HCT116 (cell line): ENCODE measurements around the gene TRIM41. TPM values are rescaled to one million over a fixed set of nuclear protein-coding genes. Genes with fewer than 3 reads are reported as not detected.

Experiments used
- ATAC-seq: fragments of 200-7000 bp; cut with Tn5 transposase; 2 replicates; pipeline ENCODE4 v1.9.1; 2020; ENCODE audit warnings: mild to moderate bottlenecking, moderate library complexity
- BruUV-seq: library from RNA; stranded (reverse); fragments of 400-500 nt; replicated peaks from 2 replicates; lab custom pipeline; 2021; lab: Mats Ljungman, UMichigan
- CTCF ChIA-PET: fragments of 300-600 bp; sonication (Branson Sonifier 250); formaldehyde crosslinking; loops from one replicate; lab custom pipeline; 2021; ENCODE audit warnings: antibody characterized with exemption; lab: Charles Lee
- POLR2A ChIA-PET: fragments of 300-600, 350-600 bp; sonication (Branson Sonifier 250); formaldehyde crosslinking; loops from one replicate; lab custom pipeline; 2021; ENCODE audit warnings: antibody characterized with exemption; lab: Charles Lee
- RAD21 ChIA-PET, 2 experiments: fragments of 300-600 bp; sonication (Branson Sonifier 250); formaldehyde crosslinking; loops; one replicate each; lab custom pipeline; 2023; ENCODE audit warnings: low total read pairs in 2 of 2; ENCODE audit not compliant: uncharacterized antibody in 2 of 2, unreplicated experiment in 2 of 2, low non-redundant PET in 1 of 2; lab: Charles Lee
- DNase-seq: peaks from one replicate; pipeline ENCODE4 v3.0.0-alpha.2; 2010; ENCODE audit warnings: low read depth, low spot score
- H2AFZ ChIP-seq: fragments of 200-600 bp; shearing (Covaris generic), sonication (generic); 2 replicates; pipeline ENCODE4 v1.6.1; 2017; ENCODE audit warnings: low read depth, mixed run types, mixed read lengths, antibody characterized with exemption, low read length; ENCODE audit not compliant: poor library complexity, severe bottlenecking
- H3K27ac ChIP-seq: 2 replicates; pipeline ENCODE4 v1.5.1; 2012; ENCODE audit warnings: low read depth, low read length
- H3K27me3 ChIP-seq: fragments of 200-600 bp; sonication (generic); 2 replicates; pipeline ENCODE4 v1.6.1; 2016; ENCODE audit warnings: mixed run types, low read length, mixed read lengths; ENCODE audit not compliant: insufficient read depth
- H3K36me3 ChIP-seq, 2 experiments: fragments of 200-500 bp in 1 of 2; fragments of 200-600 bp in 1 of 2; sonication (Bioruptor generic) in 1 of 2; sonication (generic) in 1 of 2; 2 replicates each; pipeline versions ENCODE4 v1.5.1 to v1.6.1; 2014 to 2016; ENCODE audit warnings: low read length in 2 of 2, inconsistent platforms in 1 of 2, mixed read lengths in 1 of 2, mixed run types in 1 of 2; ENCODE audit not compliant: insufficient read depth in 2 of 2, control insufficient read depth in 1 of 2
- H3K4me1 ChIP-seq, 2 experiments: fragments of 200-600 bp in 1 of 2; sonication (generic) in 1 of 2; 2 replicates each; pipeline versions ENCODE4 v1.5.1 to v1.6.1; 2012 to 2017; ENCODE audit warnings: low read length in 2 of 2, inconsistent platforms in 1 of 2, mild to moderate bottlenecking in 1 of 2, mixed read lengths in 1 of 2, mixed run types in 1 of 2, moderate library complexity in 1 of 2; ENCODE audit not compliant: insufficient read depth in 2 of 2, control insufficient read depth in 1 of 2
- H3K4me2 ChIP-seq: fragments of 200-600 bp; sonication (generic); 2 replicates; pipeline ENCODE4 v1.6.1; 2017; ENCODE audit warnings: mixed run types, low read length, mixed read lengths
- H3K4me3 ChIP-seq, 2 experiments: fragments of 200-600 bp in 1 of 2; sonication (generic) in 1 of 2; replicated peaks in 1 of 2; 2 replicates each; pipeline ENCODE4 v1.5.1; 2011 to 2016; ENCODE audit warnings: low read length in 2 of 2, control low read depth in 1 of 2, low read depth in 1 of 2, mild to moderate bottlenecking in 1 of 2, mixed read lengths in 1 of 2, mixed run types in 1 of 2
- H3K79me2 ChIP-seq: fragments of 200-600 bp; sonication (generic); 2 replicates; pipeline ENCODE4 v1.6.1; 2017; ENCODE audit warnings: mild to moderate bottlenecking, mixed run types, low read length, moderate library complexity, mixed read lengths; ENCODE audit not compliant: insufficient read depth
- H3K9ac ChIP-seq: fragments of 200-600 bp; sonication (generic); 2 replicates; pipeline ENCODE4 v1.6.1; 2016; ENCODE audit warnings: low read length, mixed read lengths
- H3K9me2 ChIP-seq: fragments of 200-600 bp; sonication (generic), shearing (Covaris generic); 2 replicates; pipeline ENCODE4 v1.6.1; 2017; ENCODE audit warnings: mixed run types, mild to moderate bottlenecking, moderate library complexity; ENCODE audit not compliant: insufficient read depth
- H3K9me3 ChIP-seq, 2 experiments: fragments of 200-500 bp in 1 of 2; fragments of 200-600 bp in 1 of 2; sonication (Bioruptor generic) in 1 of 2; sonication (generic) in 1 of 2; 2 replicates each; pipeline ENCODE4 v1.6.1; 2014 to 2017; ENCODE audit warnings: low read length in 2 of 2, mixed read lengths in 2 of 2, inconsistent platforms in 1 of 2, low read depth in 1 of 2, mild to moderate bottlenecking in 1 of 2, mixed run types in 1 of 2, moderate library complexity in 1 of 2; ENCODE audit not compliant: control insufficient read depth in 1 of 2, insufficient read depth in 1 of 2
- H4K20me1 ChIP-seq: fragments of 200-600 bp; sonication (generic), shearing (Covaris generic); 2 replicates; pipeline ENCODE4 v1.6.1; 2017; ENCODE audit warnings: mixed run types, mild to moderate bottlenecking, moderate library complexity; ENCODE audit not compliant: insufficient read depth
- ATF3 ChIP-seq: IDR thresholded peaks from 2 replicates; pipeline ENCODE4 v1.6.1; 2012
- CTCF ChIP-seq, 3 experiments: fragments of 200-600 bp in 1 of 3; sonication (generic) in 1 of 3; IDR thresholded peaks in 2 of 3; conservative IDR thresholded peaks in 1 of 3; 2 replicates each; pipeline ENCODE4 v1.5.1; 2012 to 2017; ENCODE audit warnings: low read depth in 2 of 3, low read length in 2 of 3, antibody characterized with exemption in 1 of 3, borderline replicate concordance in 1 of 3, control low read depth in 1 of 3, mild to moderate bottlenecking in 1 of 3, mixed read lengths in 1 of 3, mixed run types in 1 of 3, moderate library complexity in 1 of 3; ENCODE audit not compliant: insufficient read depth in 1 of 3
- ELF1 ChIP-seq: IDR thresholded peaks from 2 replicates; pipeline ENCODE4 v1.6.1; 2012; ENCODE audit warnings: low read depth, borderline replicate concordance
- EZH2 ChIP-seq: fragments of 200-600 bp; sonication (generic); IDR thresholded peaks from 2 replicates; pipeline ENCODE4 v1.6.1; 2017; ENCODE audit warnings: antibody characterized with exemption, mixed run types
- EZH2phosphoT487 ChIP-seq: fragments of 200-600 bp; IDR thresholded peaks from 2 replicates; pipeline ENCODE4 v1.6.1; 2018; ENCODE audit warnings: antibody characterized with exemption, borderline replicate concordance
- FOSL1 ChIP-seq: IDR thresholded peaks from 2 replicates; pipeline ENCODE4 v1.6.1; 2012; ENCODE audit warnings: low read depth
- JUND ChIP-seq: IDR thresholded peaks from 2 replicates; pipeline ENCODE4 v1.6.1; 2012
- MAX ChIP-seq: IDR thresholded peaks from 2 replicates; pipeline ENCODE4 v1.6.1; 2012
- POLR2A ChIP-seq: IDR thresholded peaks from 2 replicates; pipeline ENCODE4 v1.7.0; 2011; ENCODE audit warnings: borderline replicate concordance; ENCODE audit not compliant: insufficient read depth, insufficient read length; ENCODE audit errors: extremely low read depth
- RAD21 ChIP-seq: IDR thresholded peaks from 2 replicates; pipeline ENCODE4 v1.6.1; 2012; ENCODE audit warnings: low read depth, mild to moderate bottlenecking
- SIN3A ChIP-seq: IDR thresholded peaks from 2 replicates; pipeline ENCODE4 v1.6.1; 2012; ENCODE audit warnings: low read depth
- SP1 ChIP-seq: IDR thresholded peaks from 2 replicates; pipeline ENCODE4 v1.6.1; 2012; ENCODE audit warnings: low read depth
- SRF ChIP-seq: IDR thresholded peaks from 2 replicates; pipeline ENCODE4 v1.6.1; 2012; ENCODE audit warnings: low read depth
- YY1 ChIP-seq: IDR thresholded peaks from 2 replicates; pipeline ENCODE4 v1.6.1; 2011; ENCODE audit warnings: low read length, low read depth, moderate library complexity, mild to moderate bottlenecking; ENCODE audit not compliant: insufficient replicate concordance; ENCODE audit errors: extremely low read depth
- ZBTB33 ChIP-seq: IDR thresholded peaks from 2 replicates; pipeline ENCODE4 v1.6.1; 2011; ENCODE audit warnings: mild to moderate bottlenecking, low read length, moderate library complexity; ENCODE audit not compliant: insufficient replicate concordance; ENCODE audit errors: extremely low read depth
- ZFX ChIP-seq: fragments of 450-650 bp; IDR thresholded peaks from 2 replicates; pipeline ENCODE4 v1.6.1; 2017
- ZNF274 ChIP-seq: fragments of 200-500 bp; sonication (Bioruptor generic); IDR thresholded peaks from 2 replicates; pipeline ENCODE4 v1.6.1; 2014; ENCODE audit warnings: mild to moderate bottlenecking, low read depth, low read length, inconsistent platforms
- intact Hi-C: fragments of 100-400 bp; cut with micrococcal nuclease; formaldehyde crosslinking; loops from 2 replicates; pipeline ENCODE4 v1.10.0; 2022
- total RNA-seq: library from RNA; stranded (reverse); gene quantifications from one replicate; pipeline ENCODE4 v1.2.1, GENCODE V29; 2021; ENCODE audit not compliant: unreplicated experiment

Gene TRIM41
- total RNA-seq, 1 experiment from 2014 or later, result 51.8 TPM

GRCh38 chr5:181173420-181174342 lies 49.4 kb upstream of the TRIM41 start (continued):
- no peak for TF ChIP-seq YY1
- no peak for TF ChIP-seq EZH2phosphoT487
- TF ChIP-seq POLR2A, result peak; percentile 15
- no peak for TF ChIP-seq ZNF274
- TF ChIP-seq SIN3A, result no peak
- no peak for TF ChIP-seq RAD21
- TF ChIP-seq, all 23 proteins: peak for 4

GRCh38 chr5:181176254-181176952 lies 46.7 kb upstream of the TRIM41 start:
- H3K9me2 ChIP-seq, result no peaks in the 10 kb centered on the region
- CTCF ChIA-PET, result interaction anchor here (1.1 kb wide), 1 partner anchor 9 kb away, joined by 3 read pairs; no protein-coding TSS in a partner anchor
- H4K20me1 ChIP-seq, result no peaks in the 10 kb centered on the region
- H3K79me2 ChIP-seq, result no peaks in the 10 kb centered on the region
- DNase-seq (no peak), ATAC-seq (no peak)
- no peaks in the 10 kb centered on the region for H3K36me3 ChIP-seq
- no peaks in the 10 kb centered on the region for H3K27me3 ChIP-seq
- BruUV-seq, result no TSS peak
- H3K27ac ChIP-seq, result no peak overlapping the region
- no peak overlapping the region for H3K9ac ChIP-seq
- H2AFZ ChIP-seq, result no peak overlapping the region
- H3K4me1 ChIP-seq, result peaks cover 5 to 34% of the 10 kb centered on the region in 2 experiments; a peak in 2 of 4 replicates
- H3K9me3 ChIP-seq, result no peaks in the 10 kb centered on the region
- RAD21 ChIA-PET, result no interaction called here
- no peak overlapping the region for H3K4me2 ChIP-seq
- intact Hi-C loops, result no loop called here
- POLR2A ChIA-PET, result no interaction called here
- no peak overlapping the region for H3K4me3 ChIP-seq
- TF ChIP-seq SP1 (no peak), CTCF (IDR thresholded peaks at IDR 0.05 in 2 of 3, conservative IDR thresholded peaks at IDR 0.05 in 1 of 3; ENCODE audit: borderline replicate concordance in 1 of 3, insufficient read depth in 1 of 3, low read depth in 2 of 3, low read length in 2 of 3) (no peak), ATF3 (no peak), ZBTB33 (no peak), ELF1 (no peak), POLR2A (no peak), FOSL1 (no peak), EZH2 (no peak), MAX (no peak), SRF (no peak), EZH2phosphoT487 (no peak), JUND (no peak), ZFX (no peak)
